ENCODE measurements around the gene SYS1.

GRCh38 chr20:45372646-45373352, 9.8 kb downstream of the SYS1 start:
- TF ChIP-seq, protein P1, sequence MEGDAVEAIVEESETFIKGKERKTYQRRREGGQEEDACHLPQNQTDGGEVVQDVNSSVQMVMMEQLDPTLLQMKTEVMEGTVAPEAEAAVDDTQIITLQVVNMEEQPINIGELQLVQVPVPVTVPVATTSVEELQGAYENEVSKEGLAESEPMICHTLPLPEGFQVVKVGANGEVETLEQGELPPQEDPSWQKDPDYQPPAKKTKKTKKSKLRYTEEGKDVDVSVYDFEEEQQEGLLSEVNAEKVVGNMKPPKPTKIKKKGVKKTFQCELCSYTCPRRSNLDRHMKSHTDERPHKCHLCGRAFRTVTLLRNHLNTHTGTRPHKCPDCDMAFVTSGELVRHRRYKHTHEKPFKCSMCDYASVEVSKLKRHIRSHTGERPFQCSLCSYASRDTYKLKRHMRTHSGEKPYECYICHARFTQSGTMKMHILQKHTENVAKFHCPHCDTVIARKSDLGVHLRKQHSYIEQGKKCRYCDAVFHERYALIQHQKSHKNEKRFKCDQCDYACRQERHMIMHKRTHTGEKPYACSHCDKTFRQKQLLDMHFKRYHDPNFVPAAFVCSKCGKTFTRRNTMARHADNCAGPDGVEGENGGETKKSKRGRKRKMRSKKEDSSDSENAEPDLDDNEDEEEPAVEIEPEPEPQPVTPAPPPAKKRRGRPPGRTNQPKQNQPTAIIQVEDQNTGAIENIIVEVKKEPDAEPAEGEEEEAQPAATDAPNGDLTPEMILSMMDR (IDR thresholded peaks at IDR 0.05), result no peak
- no peak for TF ChIP-seq POLR2A (IDR thresholded peaks at IDR 0.05)
